ENCODE results near the gene AMOT.

Gene AMOT

GRCh38 chrX:112766774-112767173 is 73.9 kb downstream of the AMOT start:
- in situ Hi-C loops (cut with MboI; ENCODE audit: low pct_unique_long_range_greater_than_20kb, low sequenced_read_pairs, unreplicated experiment) = no loop called here
- TF ChIP-seq CTCF (IDR thresholded peaks at IDR 0.05; ENCODE audit: extremely low read depth, insufficient read depth, missing control alignments) = no peak
- no peak for DNase-seq (ENCODE audit: low spot score)

- no peak for TF ChIP-seq CTCF (IDR thresholded peaks at IDR 0.05; ENCODE audit: extremely low read depth, insufficient read depth, missing control alignments)
- peak; percentile 21 for DNase-seq (ENCODE audit: low spot score)
- in situ Hi-C loops (cut with MboI; ENCODE audit: low pct_unique_long_range_greater_than_20kb, low sequenced_read_pairs, unreplicated experiment) = no loop called here
These were observed 79.1 kb downstream of the AMOT start for GRCh38 chrX:112761242-112762207.

GRCh38 chrX:112760697-112761096 is 79.9 kb downstream of the AMOT start:
- TF ChIP-seq CTCF (IDR thresholded peaks at IDR 0.05; ENCODE audit: extremely low read depth, insufficient read depth, missing control alignments) = peak; percentile 25
- peak; percentile 12 for DNase-seq (ENCODE audit: low spot score)
- in situ Hi-C loops (cut with MboI; ENCODE audit: low pct_unique_long_range_greater_than_20kb, low sequenced_read_pairs, unreplicated experiment) = no loop called here

- no peak for DNase-seq (ENCODE audit: low spot score)
- TF ChIP-seq CTCF (IDR thresholded peaks at IDR 0.05; ENCODE audit: extremely low read depth, insufficient read depth, missing control alignments) = no peak
- in situ Hi-C loops (cut with MboI; ENCODE audit: low pct_unique_long_range_greater_than_20kb, low sequenced_read_pairs, unreplicated experiment) = no loop called here
These were observed 80.7 kb downstream of the AMOT start for GRCh38 chrX:112759966-112760365.

GRCh38 chrX:112759512-112759911 is 81.1 kb downstream of the AMOT start:
- in situ Hi-C loops (cut with MboI; ENCODE audit: low pct_unique_long_range_greater_than_20kb, low sequenced_read_pairs, unreplicated experiment) = no loop called here
- no peak for DNase-seq (ENCODE audit: low spot score)
- TF ChIP-seq CTCF (IDR thresholded peaks at IDR 0.05; ENCODE audit: extremely low read depth, insufficient read depth, missing control alignments) = no peak

- in situ Hi-C loops (cut with MboI; ENCODE audit: low pct_unique_long_range_greater_than_20kb, low sequenced_read_pairs, unreplicated experiment) = no loop called here
- DNase-seq (ENCODE audit: low spot score) = no peak
- TF ChIP-seq CTCF (IDR thresholded peaks at IDR 0.05; ENCODE audit: extremely low read depth, insufficient read depth, missing control alignments) = no peak
These were observed 82.7 kb downstream of the AMOT start for GRCh38 chrX:112757946-112758345.

Data from GM13977 (cell line).